Tongue (tissue), 2 donors: ENCODE measurements around the gene PPP2R5A. TPM values are rescaled to one million over a fixed set of nuclear protein-coding genes. Genes with fewer than 3 reads are reported as not detected.

ENCODE experiments used
- small RNA-seq: library from RNA; depleted of rRNA; stranded (forward); fragments of <200 nt; gene quantifications from one replicate; pipeline ENCODE3, GENCODE V24; 2014; ENCODE audit warnings: low replicate concordance
- total RNA-seq: library from RNA; depleted of rRNA; stranded (reverse); fragments of >200 nt; gene quantifications from one replicate; pipeline ENCODE4 v1.2.3, GENCODE V29; 2014

PPP2R5A gene
- total RNA-seq, 1 donor from 2014 or later, result 65.6 TPM

Small RNA genes lying within 50 kb of the gene (small RNA-seq; reads per million reads assigned to genes)
- not detected for gene SNORA16B

Other genes starting within 250 kb of the PPP2R5A start
- gene INTS7, start 249.9 kb upstream of the PPP2R5A start, total RNA-seq, result 22.5 TPM
- 7.4 TPM for gene DTL, start 249.7 kb upstream of the PPP2R5A start, total RNA-seq
- 10.3 TPM for gene PACC1, start 129.5 kb downstream of the PPP2R5A start, total RNA-seq
- 78.7 TPM for gene NENF, start 147.5 kb downstream of the PPP2R5A start, total RNA-seq